Muscle layer of colon (tissue), 2 donors: Measurements from ENCODE around the gene OR2T35.

Source experiments
- H3K27ac ChIP-seq: one replicate; pipeline ENCODE4 v1.7.0; 2013; ENCODE audit warnings: low read depth, mild to moderate bottlenecking, low read length, moderate library complexity
- H3K27me3 ChIP-seq, 2 donors: one replicate each; pipeline ENCODE4 v1.7.0; 2013; ENCODE audit warnings: low read length in 2 of 2, mild to moderate bottlenecking in 2 of 2; ENCODE audit not compliant: insufficient read depth in 2 of 2, control insufficient read depth in 1 of 2
- H3K36me3 ChIP-seq: one replicate; pipeline ENCODE4 v1.7.0; 2013; ENCODE audit warnings: mild to moderate bottlenecking, low read length; ENCODE audit not compliant: insufficient read depth
- H3K4me1 ChIP-seq: one replicate; pipeline ENCODE4 v1.7.0; 2013; ENCODE audit warnings: mild to moderate bottlenecking, low read length; ENCODE audit not compliant: insufficient read depth
- H3K4me3 ChIP-seq, 2 donors: one replicate each; pipeline ENCODE4 v1.7.0; 2013; ENCODE audit warnings: low read length in 2 of 2, low read depth in 1 of 2, mild to moderate bottlenecking in 1 of 2, moderate library complexity in 1 of 2
- H3K9ac ChIP-seq: one replicate; pipeline ENCODE4 v1.7.0; 2013; ENCODE audit warnings: low read length
- H3K9me3 ChIP-seq: one replicate; pipeline ENCODE4 v1.7.0; 2013; ENCODE audit warnings: mild to moderate bottlenecking, low read length
- donor health status: abdominal sarcoma.
- donor health status: Adenocarcinoma of cecum.

The OR2T35 gene

GRCh38 chr1:248622570-248623001, 22.5 kb downstream of the OR2T35 start:
- Histone ChIP-seq H3K36me3 (no peaks in the 10 kb centered on the region), H3K27ac (no peak overlapping the region), H3K4me3 (no peak overlapping the region), H3K4me1 (no peaks in the 10 kb centered on the region), H3K9ac (no peak overlapping the region), H3K9me3 (no peaks in the 10 kb centered on the region), H3K27me3 (no peaks in the 10 kb centered on the region)

GRCh38 chr1:248621770-248622169, 23.3 kb downstream of the OR2T35 start:
- H3K4me1 ChIP-seq = no peaks in the 10 kb centered on the region
- no peak overlapping the region for H3K27ac ChIP-seq
- no peaks in the 10 kb centered on the region for H3K36me3 ChIP-seq
- no peak overlapping the region for H3K4me3 ChIP-seq
- H3K27me3 ChIP-seq = no peaks in the 10 kb centered on the region
- no peak overlapping the region for H3K9ac ChIP-seq
- H3K9me3 ChIP-seq = no peaks in the 10 kb centered on the region

DNA sequence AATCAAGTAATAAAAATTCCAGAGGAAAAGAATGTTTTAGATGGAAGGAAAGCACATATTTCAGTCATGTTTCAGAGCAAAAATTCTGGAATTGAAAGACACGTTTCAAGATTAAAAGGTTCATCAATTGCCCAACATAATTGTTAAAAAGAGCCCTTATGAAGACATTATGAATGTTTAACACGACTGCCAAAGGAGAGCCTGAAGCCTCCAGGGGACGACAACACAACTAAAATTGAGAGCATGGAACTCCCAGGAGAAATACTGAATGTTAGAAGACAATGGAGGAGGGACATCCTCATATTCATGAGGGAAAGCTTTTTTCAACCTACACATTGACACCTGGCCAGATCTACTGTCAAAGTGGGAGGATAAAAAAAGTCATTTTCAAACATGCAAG, 26.2 kb downstream of the OR2T35 start:
- no peak overlapping the region for H3K27ac ChIP-seq
- no peaks in the 10 kb centered on the region for H3K4me1 ChIP-seq

DNA sequence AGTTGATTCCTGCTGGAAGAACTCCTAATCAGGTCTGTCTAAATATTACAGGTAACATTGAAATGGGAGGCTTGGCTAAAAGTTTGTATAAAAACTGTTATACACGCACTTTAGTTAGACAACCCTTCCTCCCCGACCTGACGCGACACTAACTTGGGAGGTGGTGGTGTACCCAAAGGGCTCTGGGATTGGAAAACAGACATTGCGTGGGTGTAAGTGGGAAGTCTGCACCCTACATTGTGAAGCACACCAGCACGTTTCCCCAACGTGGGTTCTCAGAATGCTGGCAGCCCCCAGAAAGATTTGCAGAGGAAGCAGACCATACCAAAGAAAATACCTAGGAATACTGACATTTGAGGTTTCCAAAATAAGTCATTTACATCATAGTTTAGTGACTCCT, 27.0 kb downstream of the OR2T35 start:
- Histone ChIP-seq H3K9me3 (no peaks in the 10 kb centered on the region), H3K36me3 (no peaks in the 10 kb centered on the region), H3K4me1 (no peaks in the 10 kb centered on the region), H3K27ac (no peak overlapping the region), H3K27me3 (no peaks in the 10 kb centered on the region), H3K4me3 (no peak overlapping the region), H3K9ac (no peak overlapping the region)

More for the DNA sequence above, 26.2 kb downstream of the OR2T35 start:
- Histone ChIP-seq H3K36me3 (no peaks in the 10 kb centered on the region), H3K9me3 (no peaks in the 10 kb centered on the region), H3K4me3 (no peak overlapping the region), H3K27me3 (no peaks in the 10 kb centered on the region), H3K9ac (no peak overlapping the region)

- Histone ChIP-seq H3K4me3 (no peak overlapping the region), H3K9me3 (no peaks in the 10 kb centered on the region), H3K36me3 (no peaks in the 10 kb centered on the region), H3K4me1 (no peaks in the 10 kb centered on the region), H3K27me3 (no peaks in the 10 kb centered on the region), H3K9ac (no peak overlapping the region), H3K27ac (no peak overlapping the region)
These were observed 31.3 kb downstream of the OR2T35 start for GRCh38 chr1:248613742-248614141.

GRCh38 chr1:248611883-248612414, 33.1 kb downstream of the OR2T35 start:
- H3K27me3 ChIP-seq = no peaks in the 10 kb centered on the region
- H3K27ac ChIP-seq = no peak overlapping the region
- H3K4me1 ChIP-seq = no peaks in the 10 kb centered on the region
- H3K4me3 ChIP-seq = no peak overlapping the region
- no peaks in the 10 kb centered on the region for H3K9me3 ChIP-seq
- H3K9ac ChIP-seq = no peak overlapping the region
- H3K36me3 ChIP-seq = no peaks in the 10 kb centered on the region

- Histone ChIP-seq H3K4me1 (no peaks in the 10 kb centered on the region), H3K4me3 (no peak overlapping the region), H3K9ac (no peak overlapping the region), H3K27me3 (no peaks in the 10 kb centered on the region), H3K27ac (no peak overlapping the region), H3K36me3 (no peaks in the 10 kb centered on the region), H3K9me3 (no peaks in the 10 kb centered on the region)
These were observed 34.8 kb downstream of the OR2T35 start for GRCh38 chr1:248610301-248610700.

- Histone ChIP-seq H3K4me3 (no peak overlapping the region), H3K27me3 (no peaks in the 10 kb centered on the region), H3K27ac (no peak overlapping the region), H3K9me3 (no peaks in the 10 kb centered on the region), H3K4me1 (no peaks in the 10 kb centered on the region), H3K36me3 (no peaks in the 10 kb centered on the region), H3K9ac (no peak overlapping the region)
These were observed 45.7 kb downstream of the OR2T35 start for GRCh38 chr1:248599396-248599795.

DNA sequence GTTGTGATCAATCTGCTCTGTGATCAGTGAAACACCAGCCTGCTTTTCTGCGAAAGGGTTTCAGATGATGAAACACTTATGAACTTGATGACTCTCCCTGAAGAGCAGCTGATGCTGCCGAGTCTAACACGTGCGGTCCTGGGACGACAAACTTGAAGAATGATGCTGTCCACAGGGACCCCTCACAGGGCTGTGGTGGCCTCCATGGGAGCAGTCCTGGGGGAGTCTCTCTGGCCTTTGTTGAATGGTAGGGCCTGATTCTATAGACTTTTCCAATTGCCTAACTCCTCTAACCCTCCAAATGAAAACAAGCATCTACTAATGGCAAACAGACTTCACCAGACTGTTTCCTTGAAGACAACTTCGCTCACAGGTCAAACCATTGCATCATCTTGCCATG, 47.5 kb downstream of the OR2T35 start, which contains the start of gene OR2T10:
Gene OR2T10 (minus strand): TSS at position 112 of the 400 bp plus-strand sequence. CDS start 3,932 bp downstream, outside the sequence.
- no peak within 1 kb of the TSS for H3K9ac ChIP-seq
- H3K27me3 ChIP-seq = no peaks in the 10 kb centered on the region
- H3K4me3 ChIP-seq = no peak within 1 kb of the TSS
- H3K36me3 ChIP-seq = no peaks in the 10 kb centered on the region
- no peaks in the 10 kb centered on the region for H3K9me3 ChIP-seq
- H3K4me1 ChIP-seq = no peaks in the 10 kb centered on the region
- H3K27ac ChIP-seq = no peak within 1 kb of the TSS

- no peak overlapping the region for H3K9ac ChIP-seq
- H3K4me3 ChIP-seq = no peak overlapping the region
- H3K9me3 ChIP-seq = no peaks in the 10 kb centered on the region
- H3K27me3 ChIP-seq = no peaks in the 10 kb centered on the region
- no peaks in the 10 kb centered on the region for H3K36me3 ChIP-seq
- H3K4me1 ChIP-seq = no peaks in the 10 kb centered on the region
- H3K27ac ChIP-seq = no peak overlapping the region
These were observed 48.5 kb downstream of the OR2T35 start for GRCh38 chr1:248596615-248597014.

DNA sequence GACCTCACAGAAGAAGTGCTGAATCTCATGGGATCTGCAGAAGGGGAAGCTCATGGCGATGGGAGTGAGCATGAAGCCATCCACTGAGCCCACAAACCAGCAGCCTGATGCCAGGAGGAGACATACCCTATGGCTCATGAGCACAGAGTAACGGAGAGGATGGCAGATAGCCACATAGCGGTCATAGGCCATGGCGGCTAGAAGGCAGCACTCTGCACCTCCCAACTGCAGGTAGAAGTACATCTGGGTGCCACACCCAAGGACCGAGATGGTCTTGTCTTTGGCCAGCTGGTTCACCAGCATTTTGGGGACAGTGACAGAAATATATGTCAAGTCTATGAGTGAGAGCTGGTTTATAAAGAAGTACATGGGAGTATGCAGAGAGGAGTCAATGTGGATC, 51.9 kb downstream of the OR2T35 start:
- Histone ChIP-seq H3K27me3 (no peaks in the 10 kb centered on the region), H3K4me1 (no peaks in the 10 kb centered on the region), H3K9ac (no peak overlapping the region), H3K27ac (no peak overlapping the region), H3K4me3 (no peak overlapping the region), H3K36me3 (no peaks in the 10 kb centered on the region), H3K9me3 (no peaks in the 10 kb centered on the region)

DNA sequence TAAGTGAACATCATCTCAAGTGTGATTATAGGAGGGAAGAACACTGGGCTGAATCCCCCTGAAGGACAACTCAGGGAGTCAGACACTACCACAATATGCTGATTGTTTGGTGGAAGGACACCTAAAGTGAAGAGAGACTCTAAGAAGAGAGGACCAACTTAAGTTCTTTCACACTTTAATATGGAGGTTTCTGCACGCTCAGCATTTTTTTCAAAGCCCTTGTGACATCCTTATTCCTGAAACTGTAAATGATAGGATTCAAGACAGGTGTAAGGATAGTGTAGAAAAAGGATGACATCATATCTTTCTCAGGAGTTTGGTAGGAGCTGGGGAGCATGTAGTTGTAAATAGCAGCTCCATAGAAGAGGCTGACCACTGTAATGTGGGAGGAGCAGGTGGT, 52.4 kb downstream of the OR2T35 start:
- Histone ChIP-seq H3K27ac (no peak overlapping the region), H3K9ac (no peak overlapping the region)

More for the DNA sequence above, 52.4 kb downstream of the OR2T35 start:
- Histone ChIP-seq H3K9me3 (no peaks in the 10 kb centered on the region), H3K4me1 (no peaks in the 10 kb centered on the region), H3K4me3 (no peak overlapping the region), H3K27me3 (no peaks in the 10 kb centered on the region), H3K36me3 (no peaks in the 10 kb centered on the region)
